ENCODE measurements around the gene GPR137B.

Gene GPR137B

DNA sequence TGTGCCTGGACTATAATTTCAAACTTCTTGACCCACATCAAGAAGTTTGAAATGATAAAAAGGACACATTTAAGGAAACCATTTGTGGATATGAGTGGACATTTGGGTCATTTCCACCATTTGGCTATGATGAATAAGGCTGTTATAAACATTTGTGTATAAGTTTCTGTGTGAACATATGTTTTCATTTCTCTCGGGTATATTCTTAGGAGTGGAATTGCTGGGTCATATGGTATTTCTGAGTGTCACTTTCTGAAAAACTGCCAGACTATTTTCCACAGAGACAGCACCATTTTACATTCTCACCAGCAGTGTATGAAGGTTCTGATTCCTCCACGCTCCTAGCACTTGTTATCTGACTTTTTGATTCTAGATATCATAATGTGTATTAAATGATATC, 50.8 kb downstream of the GPR137B start:
- H3K27ac ChIP-seq, result no peak overlapping the region
- TF ChIP-seq ZFX (IDR thresholded peaks at IDR 0.05; ENCODE audit: borderline replicate concordance), result no peak
- TF ChIP-seq, protein P1, sequence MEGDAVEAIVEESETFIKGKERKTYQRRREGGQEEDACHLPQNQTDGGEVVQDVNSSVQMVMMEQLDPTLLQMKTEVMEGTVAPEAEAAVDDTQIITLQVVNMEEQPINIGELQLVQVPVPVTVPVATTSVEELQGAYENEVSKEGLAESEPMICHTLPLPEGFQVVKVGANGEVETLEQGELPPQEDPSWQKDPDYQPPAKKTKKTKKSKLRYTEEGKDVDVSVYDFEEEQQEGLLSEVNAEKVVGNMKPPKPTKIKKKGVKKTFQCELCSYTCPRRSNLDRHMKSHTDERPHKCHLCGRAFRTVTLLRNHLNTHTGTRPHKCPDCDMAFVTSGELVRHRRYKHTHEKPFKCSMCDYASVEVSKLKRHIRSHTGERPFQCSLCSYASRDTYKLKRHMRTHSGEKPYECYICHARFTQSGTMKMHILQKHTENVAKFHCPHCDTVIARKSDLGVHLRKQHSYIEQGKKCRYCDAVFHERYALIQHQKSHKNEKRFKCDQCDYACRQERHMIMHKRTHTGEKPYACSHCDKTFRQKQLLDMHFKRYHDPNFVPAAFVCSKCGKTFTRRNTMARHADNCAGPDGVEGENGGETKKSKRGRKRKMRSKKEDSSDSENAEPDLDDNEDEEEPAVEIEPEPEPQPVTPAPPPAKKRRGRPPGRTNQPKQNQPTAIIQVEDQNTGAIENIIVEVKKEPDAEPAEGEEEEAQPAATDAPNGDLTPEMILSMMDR (IDR thresholded peaks at IDR 0.05), result no peak

GRCh38 chr1:236200925-236201324, 58.6 kb downstream of the GPR137B start:
- H3K27ac ChIP-seq, result no peak overlapping the region
- TF ChIP-seq, protein P1 (IDR thresholded peaks at IDR 0.05), result no peak
- TF ChIP-seq ZFX (IDR thresholded peaks at IDR 0.05; ENCODE audit: borderline replicate concordance), result no peak

- no peak for TF ChIP-seq ZFX (IDR thresholded peaks at IDR 0.05; ENCODE audit: borderline replicate concordance)
- TF ChIP-seq, protein P1 (IDR thresholded peaks at IDR 0.05), result no peak
Observed at GRCh38 chr1:236201786-236202185, 59.4 kb downstream of the GPR137B start.

GRCh38 chr1:236204039-236204438, 61.7 kb downstream of the GPR137B start:
- no peak overlapping the region for H3K27ac ChIP-seq
- TF ChIP-seq, protein P1 (IDR thresholded peaks at IDR 0.05), result no peak
- no peak for TF ChIP-seq ZFX (IDR thresholded peaks at IDR 0.05; ENCODE audit: borderline replicate concordance)

More at GRCh38 chr1:236201786-236202185, 59.4 kb downstream of the GPR137B start:
- H3K27ac ChIP-seq, result no peak overlapping the region

- H3K27ac ChIP-seq, result no peak overlapping the region
- TF ChIP-seq, protein P1 (IDR thresholded peaks at IDR 0.05), result no peak
- TF ChIP-seq ZFX (IDR thresholded peaks at IDR 0.05; ENCODE audit: borderline replicate concordance), result no peak
Observed at GRCh38 chr1:236204656-236205055, 62.3 kb downstream of the GPR137B start.

DNA sequence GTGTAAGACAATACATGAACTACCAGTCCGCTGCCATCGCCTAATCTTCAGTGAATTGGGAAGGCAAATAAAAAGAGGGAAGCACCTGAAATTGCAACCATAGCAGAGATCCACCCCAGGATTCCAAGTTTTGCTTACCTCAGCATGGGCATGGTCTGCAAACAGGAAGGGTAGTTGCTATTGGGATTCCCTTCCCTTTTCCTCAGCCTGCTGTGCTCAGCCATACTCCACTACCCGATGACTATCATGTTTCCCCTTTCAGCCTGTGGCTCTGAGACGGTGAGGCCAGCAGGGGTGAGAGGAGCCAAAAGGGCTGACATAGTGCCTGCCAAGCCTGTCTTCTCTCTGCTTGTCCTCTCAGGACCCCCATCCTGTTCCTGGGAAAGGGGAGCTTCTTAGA, 64.2 kb downstream of the GPR137B start:
- H3K27ac ChIP-seq, result no peak overlapping the region
- TF ChIP-seq, protein P1 (IDR thresholded peaks at IDR 0.05), result no peak
- no peak for TF ChIP-seq ZFX (IDR thresholded peaks at IDR 0.05; ENCODE audit: borderline replicate concordance)

DNA sequence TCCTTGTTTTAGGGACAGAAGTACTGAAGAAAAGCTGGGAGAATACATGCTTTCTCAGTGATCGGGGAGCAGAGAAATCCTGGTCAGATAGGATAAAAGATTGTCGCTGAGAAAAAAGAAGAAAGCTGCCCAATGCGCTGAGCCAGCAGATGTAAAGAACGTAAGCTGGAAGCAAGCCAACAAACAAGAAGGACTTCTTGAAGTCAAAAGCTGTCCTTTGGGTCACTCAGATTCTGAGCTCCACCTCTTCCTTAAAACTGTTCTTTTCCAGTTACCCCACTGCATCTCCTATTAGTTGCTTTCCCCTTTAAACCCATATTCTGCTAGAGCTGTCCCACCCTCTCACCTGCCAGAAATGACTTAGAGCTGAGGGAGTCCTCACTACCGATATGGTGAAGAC, 64.8 kb downstream of the GPR137B start:
- TF ChIP-seq, protein P1 (IDR thresholded peaks at IDR 0.05), result no peak
- no peak for TF ChIP-seq ZFX (IDR thresholded peaks at IDR 0.05; ENCODE audit: borderline replicate concordance)
- no peak overlapping the region for H3K27ac ChIP-seq
